ENCODE data around the gene GFRA1. TPM values are rescaled to one million over a fixed set of nuclear protein-coding genes. Genes with fewer than 3 reads are reported as not detected.

Gene GFRA1
- total and polyA plus RNA-seq, 2 of the 4 experiments (the other 2 are of a cell fraction) = 9.1 to 9.3 TPM

DNA sequence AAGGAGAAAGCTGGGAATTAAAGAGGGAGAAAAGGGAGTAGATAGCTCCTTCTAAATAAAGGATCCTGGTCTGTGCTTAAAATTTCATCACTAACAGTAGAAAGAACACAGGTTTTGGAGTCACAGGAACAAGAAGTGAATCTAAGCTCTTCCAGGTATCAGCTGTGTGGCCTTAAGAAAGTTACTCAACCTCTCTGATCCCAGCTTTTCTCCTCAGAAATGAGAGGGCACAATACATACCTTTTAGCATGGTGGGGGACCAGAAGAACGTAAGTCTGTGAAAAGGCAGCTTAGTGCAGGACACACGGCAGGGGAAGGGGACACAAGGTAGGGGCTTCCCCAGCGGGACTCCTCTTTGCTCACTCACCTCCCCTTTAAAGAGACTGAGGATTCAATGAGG lies 13.4 kb downstream of the GFRA1 start:
- BruUV-seq (replicated peaks) = no TSS peak
- Histone ChIP-seq H3K56ac (ENCODE audit: extremely low read depth, insufficient read depth, low read length) (no peak overlapping the region), H4K91ac (ENCODE audit: insufficient read depth, low read depth, low read length) (no peak overlapping the region), H4K20me1 (ENCODE audit: insufficient read depth, low read length) (no peaks in the 10 kb centered on the region), H3K4me2 (ENCODE audit: low read depth, low read length) (no peak overlapping the region), H4K5ac (ENCODE audit: low read depth, low read length) (no peak overlapping the region), H3K23ac (ENCODE audit: low read depth, low read length) (no peak overlapping the region), H3K14ac (replicated peaks; ENCODE audit: low read depth, low read length) (no peak overlapping the region), H3K18ac (ENCODE audit: low read depth, low read length) (no peak overlapping the region), H2BK15ac (ENCODE audit: low read depth, low read length) (no peak overlapping the region), H2BK5ac (ENCODE audit: low read depth, low read length, poor library complexity, severe bottlenecking) (no peak overlapping the region), H3K4ac (ENCODE audit: low read depth, low read length) (no peak overlapping the region), H2BK20ac (ENCODE audit: low read depth, low read length) (no peak overlapping the region), H3K4me1 (ENCODE audit: control insufficient read depth, insufficient read depth, low read length) (no peaks in the 10 kb centered on the region), H2BK120ac (ENCODE audit: low read depth, low read length) (no peak overlapping the region), H2AK5ac (ENCODE audit: low read depth, low read length) (no peak overlapping the region), H3K27ac (ENCODE audit: insufficient read depth, low read length) (no peak overlapping the region), H3K27me3 (ENCODE audit: control insufficient read depth, insufficient read depth, low read length) (no peaks in the 10 kb centered on the region), H3K4me3 (ENCODE audit: insufficient read depth, low read depth, low read length) (no peak overlapping the region), H3K79me1 (ENCODE audit: low read depth in 1 of 2, low read length in 2 of 2) (no peaks in the 10 kb centered on the region), H3K9me3 (ENCODE audit: control insufficient read depth, insufficient read depth, low read length) (no peaks in the 10 kb centered on the region), H2AFZ (replicated peaks; ENCODE audit: low read length, poor library complexity) (no peak overlapping the region), H3K9me1 (ENCODE audit: insufficient read depth, low read length) (no peaks in the 10 kb centered on the region; the same call in 1 of the 2 replicates), H3K9ac (ENCODE audit: low read depth, low read length) (no peak overlapping the region), H3K36me3 (ENCODE audit: control insufficient read depth, insufficient read depth, low read length) (no peaks in the 10 kb centered on the region), H2AK9ac (replicated peaks; ENCODE audit: low read depth, low read length, poor library complexity) (no peak overlapping the region), H4K8ac (ENCODE audit: low read depth in 2 of 2, low read length in 2 of 2) (no peak overlapping the region)
- DNase-seq (no peak), ATAC-seq (ENCODE audit: low read depth) (no peak)
- WGBS, 2 experiments (ENCODE audit: extremely low coverage in 2 of 2, insufficient read length in 1 of 2) = no CpG with 5 or more reads among the region's 3 CpGs
- dilution Hi-C loops (cut with HindIII; ENCODE audit: low sequenced_read_pairs, unreplicated experiment) (no loop called here), intact Hi-C loops (cut with micrococcal nuclease) (no loop called here), in situ Hi-C loops (cut with MboI; ENCODE audit: low sequenced_read_pairs) (no loop called here)
- ChIA-PET CTCF (no interaction called here), POLR2A (ENCODE audit: unreplicated experiment) (no interaction called here)
- TF ChIP-seq, protein P1, sequence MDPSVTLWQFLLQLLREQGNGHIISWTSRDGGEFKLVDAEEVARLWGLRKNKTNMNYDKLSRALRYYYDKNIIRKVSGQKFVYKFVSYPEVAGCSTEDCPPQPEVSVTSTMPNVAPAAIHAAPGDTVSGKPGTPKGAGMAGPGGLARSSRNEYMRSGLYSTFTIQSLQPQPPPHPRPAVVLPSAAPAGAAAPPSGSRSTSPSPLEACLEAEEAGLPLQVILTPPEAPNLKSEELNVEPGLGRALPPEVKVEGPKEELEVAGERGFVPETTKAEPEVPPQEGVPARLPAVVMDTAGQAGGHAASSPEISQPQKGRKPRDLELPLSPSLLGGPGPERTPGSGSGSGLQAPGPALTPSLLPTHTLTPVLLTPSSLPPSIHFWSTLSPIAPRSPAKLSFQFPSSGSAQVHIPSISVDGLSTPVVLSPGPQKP (IDR thresholded peaks at IDR 0.05; ENCODE audit: borderline replicate concordance, low read depth, low read length) = no peak
- no peak for TF ChIP-seq MAFK (IDR thresholded peaks at IDR 0.05; ENCODE audit: low read depth, low read length)
- no peak for TF ChIP-seq POLR2A (IDR thresholded peaks at IDR 0.05; ENCODE audit: low read depth, low read length)
- TF ChIP-seq, protein P2, sequence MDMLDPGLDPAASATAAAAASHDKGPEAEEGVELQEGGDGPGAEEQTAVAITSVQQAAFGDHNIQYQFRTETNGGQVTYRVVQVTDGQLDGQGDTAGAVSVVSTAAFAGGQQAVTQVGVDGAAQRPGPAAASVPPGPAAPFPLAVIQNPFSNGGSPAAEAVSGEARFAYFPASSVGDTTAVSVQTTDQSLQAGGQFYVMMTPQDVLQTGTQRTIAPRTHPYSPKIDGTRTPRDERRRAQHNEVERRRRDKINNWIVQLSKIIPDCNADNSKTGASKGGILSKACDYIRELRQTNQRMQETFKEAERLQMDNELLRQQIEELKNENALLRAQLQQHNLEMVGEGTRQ (IDR thresholded peaks at IDR 0.05; ENCODE audit: low read depth, low read length) = no peak
- no peak for TF ChIP-seq RCOR1 (IDR thresholded peaks at IDR 0.05; ENCODE audit: insufficient replicate concordance, low read length)
- no peak for TF ChIP-seq FOS (IDR thresholded peaks at IDR 0.05; ENCODE audit: low read depth, low read length)
